ENCODE results near the gene TRPV4.

Gene TRPV4

GRCh38 chr12:109770861-109771670, 62.1 kb downstream of the TRPV4 start:
- TF ChIP-seq TAF1 (IDR thresholded peaks at IDR 0.05; ENCODE audit: borderline replicate concordance, low read depth, low read length) (no peak), POLR2AphosphoS5 (IDR thresholded peaks at IDR 0.05; ENCODE audit: low read depth, low read length) (no peak), POLR2A (IDR thresholded peaks at IDR 0.05; ENCODE audit: low read depth, low read length) (no peak)
- FAIRE-seq (no peak), DNase-seq (ENCODE audit: insufficient read length) (no peak)

- DNase-seq (ENCODE audit: insufficient read length) = no peak
- no peak for FAIRE-seq
- TF ChIP-seq TAF1 (IDR thresholded peaks at IDR 0.05; ENCODE audit: borderline replicate concordance, low read depth, low read length) (no peak), POLR2A (IDR thresholded peaks at IDR 0.05; ENCODE audit: low read depth, low read length) (no peak), POLR2AphosphoS5 (IDR thresholded peaks at IDR 0.05; ENCODE audit: low read depth, low read length) (no peak)
These were observed 62.9 kb downstream of the TRPV4 start for GRCh38 chr12:109770104-109770860.

- no peak for FAIRE-seq
These were observed 64.1 kb downstream of the TRPV4 start for GRCh38 chr12:109768901-109769670.

GRCh38 chr12:109767991-109768900, 65.0 kb downstream of the TRPV4 start:
- FAIRE-seq (no peak), DNase-seq (ENCODE audit: insufficient read length) (no peak)
- TF ChIP-seq POLR2AphosphoS5 (IDR thresholded peaks at IDR 0.05; ENCODE audit: low read depth, low read length) (no peak), POLR2A (IDR thresholded peaks at IDR 0.05; ENCODE audit: low read depth, low read length) (no peak), TAF1 (IDR thresholded peaks at IDR 0.05; ENCODE audit: borderline replicate concordance, low read depth, low read length) (no peak)

More at GRCh38 chr12:109768901-109769670, 64.1 kb downstream of the TRPV4 start:
- DNase-seq (ENCODE audit: insufficient read length) = no peak
- TF ChIP-seq POLR2AphosphoS5 (IDR thresholded peaks at IDR 0.05; ENCODE audit: low read depth, low read length) (no peak), TAF1 (IDR thresholded peaks at IDR 0.05; ENCODE audit: borderline replicate concordance, low read depth, low read length) (no peak), POLR2A (IDR thresholded peaks at IDR 0.05; ENCODE audit: low read depth, low read length) (no peak)

GRCh38 chr12:109767456-109767855, 65.7 kb downstream of the TRPV4 start:
- FAIRE-seq (no peak), DNase-seq (ENCODE audit: insufficient read length) (no peak)
- no peak for TF ChIP-seq TAF1 (IDR thresholded peaks at IDR 0.05; ENCODE audit: borderline replicate concordance, low read depth, low read length)
- no peak for TF ChIP-seq POLR2A (IDR thresholded peaks at IDR 0.05; ENCODE audit: low read depth, low read length)
- no peak for TF ChIP-seq POLR2AphosphoS5 (IDR thresholded peaks at IDR 0.05; ENCODE audit: low read depth, low read length)

GRCh38 chr12:109766251-109766778, 66.9 kb downstream of the TRPV4 start:
- FAIRE-seq (no peak), DNase-seq (ENCODE audit: insufficient read length) (no peak)
- no peak for TF ChIP-seq POLR2AphosphoS5 (IDR thresholded peaks at IDR 0.05; ENCODE audit: low read depth, low read length)
- no peak for TF ChIP-seq POLR2A (IDR thresholded peaks at IDR 0.05; ENCODE audit: low read depth, low read length)
- TF ChIP-seq TAF1 (IDR thresholded peaks at IDR 0.05; ENCODE audit: borderline replicate concordance, low read depth, low read length) = no peak

GRCh38 chr12:109765446-109765810, 67.8 kb downstream of the TRPV4 start:
- FAIRE-seq = no peak
- TF ChIP-seq POLR2A (IDR thresholded peaks at IDR 0.05; ENCODE audit: low read depth, low read length) = no peak
- TF ChIP-seq POLR2AphosphoS5 (IDR thresholded peaks at IDR 0.05; ENCODE audit: low read depth, low read length) = no peak
- TF ChIP-seq TAF1 (IDR thresholded peaks at IDR 0.05; ENCODE audit: borderline replicate concordance, low read depth, low read length) = no peak
- no peak for DNase-seq (ENCODE audit: insufficient read length)

GRCh38 chr12:109764776-109765445, 68.3 kb downstream of the TRPV4 start:
- DNase-seq (ENCODE audit: insufficient read length) (no peak), FAIRE-seq (no peak)
- TF ChIP-seq TAF1 (IDR thresholded peaks at IDR 0.05; ENCODE audit: borderline replicate concordance, low read depth, low read length) = no peak
- no peak for TF ChIP-seq POLR2A (IDR thresholded peaks at IDR 0.05; ENCODE audit: low read depth, low read length)
- TF ChIP-seq POLR2AphosphoS5 (IDR thresholded peaks at IDR 0.05; ENCODE audit: low read depth, low read length) = no peak

- TF ChIP-seq TAF1 (IDR thresholded peaks at IDR 0.05; ENCODE audit: borderline replicate concordance, low read depth, low read length) (no peak), POLR2A (IDR thresholded peaks at IDR 0.05; ENCODE audit: low read depth, low read length) (no peak), POLR2AphosphoS5 (IDR thresholded peaks at IDR 0.05; ENCODE audit: low read depth, low read length) (no peak)
- DNase-seq (ENCODE audit: insufficient read length) (no peak), FAIRE-seq (no peak)
These were observed 69.1 kb downstream of the TRPV4 start for GRCh38 chr12:109764123-109764522.
